Nucleus accumbens (tissue), 56 donors: Measurements from ENCODE around the gene SRPX2.
"Not testable (repeated sequence)": the region's sequence is repeated elsewhere in the genome, so short reads cannot be mapped to it uniquely, and the experiment has no call there.

Experiments used
- DNase-seq, 56 donors: peaks; one replicate each; lab custom pipeline; 2025; lab: John Stamatoyannopoulos, UW

Gene SRPX2

DNA sequence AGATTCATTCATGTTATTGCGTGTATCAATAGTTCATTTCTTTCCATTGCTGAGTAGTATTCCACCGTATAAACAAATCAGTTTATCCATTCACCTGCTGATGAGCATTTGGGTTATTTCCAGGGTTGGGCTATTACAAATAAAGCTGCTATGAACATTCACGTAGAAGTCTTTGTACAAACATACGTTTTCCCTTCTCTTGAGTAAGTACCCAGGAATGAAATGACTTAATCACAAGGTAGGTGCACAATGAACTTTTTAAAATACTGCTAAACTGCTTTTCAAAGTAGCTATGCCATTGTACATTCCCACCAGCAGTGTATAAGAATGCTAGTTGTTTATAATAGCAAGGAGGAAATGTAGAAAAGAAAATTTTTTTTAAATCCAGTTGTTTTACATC lies 52.0 kb downstream of the SRPX2 start:
- DNase-seq, result no peak

- no peak for DNase-seq
These were observed 52.8 kb downstream of the SRPX2 start for GRCh38 chrX:100696699-100697351.

DNA sequence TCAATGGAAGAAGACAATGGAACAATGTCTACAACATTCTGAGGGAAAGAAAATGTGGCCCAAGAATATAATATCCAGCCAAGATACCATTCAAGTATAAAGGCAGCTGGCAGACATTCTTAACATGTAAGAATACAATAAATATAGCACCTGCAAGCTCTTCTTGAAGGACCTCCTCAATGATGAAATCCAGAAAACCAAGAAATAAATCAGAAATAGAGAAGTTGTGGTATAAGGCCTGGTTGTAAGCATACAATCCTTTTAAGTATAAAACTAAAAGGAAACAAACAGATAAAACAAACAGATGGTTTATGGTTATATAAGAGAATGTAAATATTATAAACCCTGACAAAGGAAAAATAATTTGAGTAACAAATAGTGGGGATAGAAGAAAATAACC lies 54.6 kb downstream of the SRPX2 start:
- DNase-seq, result no peak

- no peak for DNase-seq
These were observed 56.8 kb downstream of the SRPX2 start for GRCh38 chrX:100700809-100701208.

DNA sequence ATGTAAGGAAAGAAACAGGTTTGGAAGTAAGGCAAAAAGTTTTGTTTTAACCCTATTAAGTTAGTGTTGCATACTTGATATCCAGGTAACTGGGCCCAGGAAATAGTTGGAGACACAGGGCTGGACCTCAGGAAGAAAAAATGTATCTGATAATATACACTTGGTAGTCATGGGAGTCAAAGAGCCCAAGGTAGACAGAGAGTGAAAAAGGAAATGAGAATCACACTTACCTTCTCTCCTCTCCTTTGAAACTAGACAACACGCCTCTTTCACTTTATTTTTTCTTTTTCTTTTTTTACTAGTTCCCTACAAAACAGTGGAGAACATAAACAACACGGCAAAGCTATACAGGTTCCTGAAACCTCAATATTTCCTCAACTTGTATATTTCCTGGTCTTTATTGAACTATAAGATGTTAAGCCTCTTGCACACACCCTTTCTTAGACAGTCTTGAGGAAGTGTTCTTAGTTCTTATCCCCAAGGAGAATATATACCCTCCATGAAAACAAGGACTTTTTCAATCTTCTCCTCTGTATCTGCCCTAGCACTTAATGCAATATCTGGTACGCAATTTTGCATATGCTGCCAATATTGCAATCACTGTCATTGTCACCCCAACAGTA lies 60.7 kb downstream of the SRPX2 start:
- no peak for DNase-seq

GRCh38 chrX:100710816-100711215 lies 66.8 kb downstream of the SRPX2 start:
- no peak for DNase-seq

- no peak for DNase-seq
These were observed 73.4 kb downstream of the SRPX2 start for GRCh38 chrX:100717363-100717762.

GRCh38 chrX:100719139-100719538 lies 75.1 kb downstream of the SRPX2 start:
- no peak for DNase-seq

GRCh38 chrX:100720301-100720700 lies 76.3 kb downstream of the SRPX2 start:
- DNase-seq, result no peak

- DNase-seq, result no peak
These were observed 77.3 kb downstream of the SRPX2 start for GRCh38 chrX:100721328-100721727.

DNA sequence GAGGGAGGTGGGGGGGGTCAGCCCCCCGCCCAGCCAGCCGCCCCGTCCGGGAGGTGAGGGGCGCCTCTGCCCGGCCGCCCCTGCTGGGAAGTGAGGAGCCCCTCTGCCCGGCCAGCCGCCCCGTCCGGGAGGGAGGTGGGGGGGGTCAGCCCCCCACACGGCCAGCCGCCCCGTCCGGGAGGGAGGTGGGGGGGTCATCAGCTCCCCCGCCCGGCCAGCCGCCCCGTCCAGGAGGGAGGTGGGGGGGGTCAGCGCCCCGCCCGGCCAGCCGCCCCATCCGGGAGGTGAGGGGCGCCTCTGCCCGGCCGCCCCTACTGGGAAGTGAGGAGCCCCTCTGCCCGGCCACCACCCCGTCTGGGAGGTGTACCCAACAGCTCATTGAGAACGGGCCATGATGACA lies 80.0 kb downstream of the SRPX2 start:
- not testable (repeated sequence) for DNase-seq
